K562 (cell line): ENCODE data around the gene GJC2. TPM values are rescaled to one million over a fixed set of nuclear protein-coding genes. Genes with fewer than 3 reads are reported as not detected.

ENCODE experiments used
- BRCA1 ChIP-seq, 2 experiments: fragments of 450-650 bp in 1 of 2; sonication (generic) in 1 of 2; formaldehyde crosslinking in 1 of 2; IDR thresholded peaks; 2 replicates each; pipeline versions ENCODE4 v1.5.0 to v1.6.1; 2017 to 2020; ENCODE audit warnings: mild to moderate bottlenecking in 1 of 2, missing genetic modification reagents in 1 of 2
- CBX1 ChIP-seq: sonication (generic); IDR thresholded peaks from 2 replicates; pipeline ENCODE4 v1.6.1; 2016; ENCODE audit warnings: antibody characterized with exemption, low read depth, mild to moderate bottlenecking
- EGR1 ChIP-seq: fragments of 450-650 bp; conservative IDR thresholded peaks from 2 replicates; pipeline ENCODE4 v1.6.1; 2017; ENCODE audit warnings: mild to moderate bottlenecking
- MEF2D ChIP-seq: conservative IDR thresholded peaks from 2 replicates; pipeline ENCODE4 v1.6.1; 2016; ENCODE audit warnings: low read depth, missing genetic modification characterization, missing compliant biosample characterization
- MYNN ChIP-seq, 2 experiments: sonication (generic); formaldehyde crosslinking in 1 of 2; IDR thresholded peaks; 2 replicates each; pipeline versions ENCODE4 v1.5.0 to v1.6.1; 2016 to 2020; ENCODE audit warnings: antibody characterized with exemption in 1 of 2, missing genetic modification reagents in 1 of 2
- NR2C2 ChIP-seq, 2 experiments: fragments of 200-800 bp in 1 of 2; sonication (Bioruptor generic) in 1 of 2; sonication (generic) in 1 of 2; formaldehyde crosslinking in 1 of 2; IDR thresholded peaks; 2 replicates each; pipeline versions ENCODE4 v1.6.1 to v1.8.0; 2016 to 2022; ENCODE audit warnings: mild to moderate bottlenecking in 1 of 2, missing compliant biosample characterization in 1 of 2, missing genetic modification characterization in 1 of 2, missing genetic modification reagents in 1 of 2
- POLR2G ChIP-seq: fragments of 200-400 bp; formaldehyde crosslinking; IDR thresholded peaks from 2 replicates; pipeline ENCODE4 v1.6.1; 2017; ENCODE audit warnings: low read depth, mild to moderate bottlenecking, antibody characterized with exemption, low read length, moderate library complexity
- SETDB1 ChIP-seq: IDR thresholded peaks from one replicate; pipeline ENCODE4 v1.6.1; 2012; ENCODE audit warnings: low read length, control low read depth, inconsistent platforms
- SMARCA4 ChIP-seq: fragments of 450-650 bp; IDR thresholded peaks from 2 replicates; pipeline ENCODE4 v1.6.1; 2016
- TAL1 ChIP-seq: fragments of 450-650 bp; IDR thresholded peaks from 2 replicates; pipeline ENCODE4 v1.6.1; 2016; ENCODE audit warnings: mild to moderate bottlenecking
- ZNF589 ChIP-seq: fragments of 200-800 bp; sonication (Bioruptor generic); IDR thresholded peaks from 2 replicates; pipeline ENCODE4 v1.6.1; 2016; ENCODE audit warnings: low read depth, missing genetic modification characterization, missing compliant biosample characterization
- ZNF76 ChIP-seq: fragments of 250-450 bp; sonication (Bioruptor Pico); IDR thresholded peaks from 2 replicates; pipeline ENCODE4 v1.4.0; 2020; ENCODE audit warnings: mild to moderate bottlenecking, moderate library complexity, borderline replicate concordance
- polyA plus RNA-seq, 8 experiments: library from polyadenylated mRNA; depleted of rRNA in 4 of 8; stranded (reverse) in 5 of 8; unstranded in 3 of 8; fragments of >200 nt; fragmentation: Nextera tagmentation in 2 of 8; fragmentation: Illumina TruSeq in 1 of 8; extraction: Ambion mirVana in 2 of 8; extraction: Trizol in 1 of 8; gene quantifications; 2 replicates each; pipeline versions ENCODE4 v1.2.1 to v1.2.3, GENCODE V29; 2011 to 2014; ENCODE audit warnings: inconsistent platforms in 1 of 8, missing spikeins in 1 of 8
- total RNA-seq, 7 experiments: library from RNA; depleted of rRNA in 6 of 7; stranded (reverse); fragments of >200 nt in 6 of 7; fragmentation: Illumina TruSeq in 2 of 7; extraction: Trizol in 2 of 7; gene quantifications; 2 replicates each; pipeline versions ENCODE4 v1.2.1 to v1.2.3, GENCODE V29; 2011 to 2021; ENCODE audit warnings: low replicate concordance in 1 of 7
- TF ChIP-seq, protein P1 (sequence below): fragments of 450-650 bp; IDR thresholded peaks from 2 replicates; pipeline ENCODE4 v1.6.1; 2017; ENCODE audit warnings: mild to moderate bottlenecking, moderate library complexity
- TF ChIP-seq, protein P2 (sequence below): sonication (generic); formaldehyde crosslinking; IDR thresholded peaks from 2 replicates; pipeline ENCODE4 v1.8.0; 2022; ENCODE audit warnings: mild to moderate bottlenecking, missing genetic modification reagents
- TF ChIP-seq, protein P3 (sequence below): fragments of 250-450 bp; sonication (Bioruptor Pico); IDR thresholded peaks from 2 replicates; pipeline ENCODE4 v1.9.0; 2021; ENCODE audit warnings: mild to moderate bottlenecking
- TF ChIP-seq, protein P4 (sequence below), 2 experiments: fragments of 450-650 bp in 1 of 2; sonication (generic) in 1 of 2; formaldehyde crosslinking in 1 of 2; IDR thresholded peaks in 1 of 2; conservative IDR thresholded peaks in 1 of 2; 2 replicates each; pipeline versions ENCODE4 v1.6.1 to v1.8.1; 2016 to 2023; ENCODE audit warnings: mild to moderate bottlenecking in 2 of 2, moderate library complexity in 2 of 2, inconsistent platforms in 1 of 2, missing genetic modification reagents in 1 of 2

Gene GJC2
- total and polyA plus RNA-seq, 9 of the 15 experiments (the other 6 are each of a cell fraction or from before 2014, with no cell fraction given) = 0.03 to 0.62 (median 0.11) TPM; not detected in 2

DNA sequence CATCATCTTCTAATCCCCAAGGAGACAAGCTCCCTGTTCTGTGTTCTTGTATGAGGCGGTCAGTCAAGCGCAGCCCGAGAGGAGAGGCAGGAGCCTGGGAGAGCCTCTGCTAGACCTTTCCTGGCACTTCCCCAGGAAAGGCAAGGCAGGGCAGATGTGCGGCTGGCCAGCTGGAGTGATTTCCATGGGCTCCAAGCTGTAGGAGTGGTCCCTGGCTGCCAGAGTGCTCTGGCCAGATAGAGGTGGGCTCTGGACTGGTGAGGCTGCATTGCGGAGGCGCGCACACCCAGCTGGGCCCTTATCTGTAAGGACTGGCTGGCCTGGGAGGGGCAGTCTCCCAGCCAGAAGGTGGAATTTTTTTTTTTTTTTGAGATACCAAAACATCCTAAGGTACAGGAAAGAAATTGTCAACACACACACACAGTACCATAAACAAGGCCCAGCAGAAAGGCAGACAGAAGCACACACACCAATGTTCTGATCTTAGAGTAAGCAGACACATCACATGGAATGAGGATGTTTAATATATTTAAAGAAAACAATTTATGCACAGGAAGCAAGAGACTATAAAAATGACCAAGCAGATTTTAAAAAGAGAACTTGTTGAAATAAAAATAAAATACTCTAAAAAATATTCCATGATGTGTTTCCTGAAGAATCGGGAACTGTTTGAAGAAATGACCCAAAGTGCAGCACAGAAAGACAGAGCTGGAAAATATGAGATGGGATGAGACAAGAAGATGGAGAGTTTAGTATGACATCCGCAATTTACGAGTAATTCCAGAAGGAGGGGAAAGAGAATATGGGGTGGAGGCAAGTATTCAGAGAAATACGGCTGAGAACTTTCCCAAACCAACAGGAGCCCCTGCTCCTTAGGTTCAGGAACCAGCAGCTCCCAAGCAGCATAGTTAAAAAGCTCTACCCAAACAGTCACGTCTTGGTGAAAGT is 29.3 kb downstream of the GJC2 start (continued):
- TF ChIP-seq, protein P1, sequence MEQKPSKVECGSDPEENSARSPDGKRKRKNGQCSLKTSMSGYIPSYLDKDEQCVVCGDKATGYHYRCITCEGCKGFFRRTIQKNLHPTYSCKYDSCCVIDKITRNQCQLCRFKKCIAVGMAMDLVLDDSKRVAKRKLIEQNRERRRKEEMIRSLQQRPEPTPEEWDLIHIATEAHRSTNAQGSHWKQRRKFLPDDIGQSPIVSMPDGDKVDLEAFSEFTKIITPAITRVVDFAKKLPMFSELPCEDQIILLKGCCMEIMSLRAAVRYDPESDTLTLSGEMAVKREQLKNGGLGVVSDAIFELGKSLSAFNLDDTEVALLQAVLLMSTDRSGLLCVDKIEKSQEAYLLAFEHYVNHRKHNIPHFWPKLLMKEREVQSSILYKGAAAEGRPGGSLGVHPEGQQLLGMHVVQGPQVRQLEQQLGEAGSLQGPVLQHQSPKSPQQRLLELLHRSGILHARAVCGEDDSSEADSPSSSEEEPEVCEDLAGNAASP = no peak
- TF ChIP-seq EGR1 (peak; percentile 91), MEF2D (tag) (no peak), SETDB1 (no peak), TAL1 (peak; percentile 92), BRCA1 (IDR thresholded peaks at IDR 0.05) (no peak), BRCA1 (CRISPR knock-in tag; IDR thresholded peaks at IDR 0.05) (no peak), POLR2G (no peak), ZNF589 (CRISPR knock-in tag) (peak; percentile 86), ZNF76 (CRISPR knock-in tag) (no peak), CBX1 (no peak), SMARCA4 (peak; percentile 90), MYNN (IDR thresholded peaks at IDR 0.05) (peak; percentile 94), MYNN (CRISPR knock-in tag; IDR thresholded peaks at IDR 0.05) (no peak), NR2C2 (CRISPR knock-in tag; IDR thresholded peaks at IDR 0.05) (no peak), NR2C2 (tag; IDR thresholded peaks at IDR 0.05) (no peak)
- TF ChIP-seq, protein P2, sequence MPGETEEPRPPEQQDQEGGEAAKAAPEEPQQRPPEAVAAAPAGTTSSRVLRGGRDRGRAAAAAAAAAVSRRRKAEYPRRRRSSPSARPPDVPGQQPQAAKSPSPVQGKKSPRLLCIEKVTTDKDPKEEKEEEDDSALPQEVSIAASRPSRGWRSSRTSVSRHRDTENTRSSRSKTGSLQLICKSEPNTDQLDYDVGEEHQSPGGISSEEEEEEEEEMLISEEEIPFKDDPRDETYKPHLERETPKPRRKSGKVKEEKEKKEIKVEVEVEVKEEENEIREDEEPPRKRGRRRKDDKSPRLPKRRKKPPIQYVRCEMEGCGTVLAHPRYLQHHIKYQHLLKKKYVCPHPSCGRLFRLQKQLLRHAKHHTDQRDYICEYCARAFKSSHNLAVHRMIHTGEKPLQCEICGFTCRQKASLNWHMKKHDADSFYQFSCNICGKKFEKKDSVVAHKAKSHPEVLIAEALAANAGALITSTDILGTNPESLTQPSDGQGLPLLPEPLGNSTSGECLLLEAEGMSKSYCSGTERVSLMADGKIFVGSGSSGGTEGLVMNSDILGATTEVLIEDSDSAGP (CRISPR knock-in tag) = no peak
- TF ChIP-seq, protein P3, sequence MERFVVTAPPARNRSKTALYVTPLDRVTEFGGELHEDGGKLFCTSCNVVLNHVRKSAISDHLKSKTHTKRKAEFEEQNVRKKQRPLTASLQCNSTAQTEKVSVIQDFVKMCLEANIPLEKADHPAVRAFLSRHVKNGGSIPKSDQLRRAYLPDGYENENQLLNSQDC (CRISPR knock-in tag) = no peak
- TF ChIP-seq, protein P4, sequence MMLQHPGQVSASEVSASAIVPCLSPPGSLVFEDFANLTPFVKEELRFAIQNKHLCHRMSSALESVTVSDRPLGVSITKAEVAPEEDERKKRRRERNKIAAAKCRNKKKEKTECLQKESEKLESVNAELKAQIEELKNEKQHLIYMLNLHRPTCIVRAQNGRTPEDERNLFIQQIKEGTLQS (IDR thresholded peaks at IDR 0.05) = no peak
- TF ChIP-seq, protein P4 (CRISPR knock-in tag; conservative IDR thresholded peaks at IDR 0.05) = no peak
